HG02588 (cell line): Measurements from ENCODE around the gene ANLN.
"Not testable (repeated sequence)": the region's sequence is repeated elsewhere in the genome, so short reads cannot be mapped to it uniquely, and the experiment has no call there.

ENCODE experiments used
- ATAC-seq: cut with Tn5 transposase; IDR thresholded peaks from one replicate; pipeline ENCODE4 v1.9.1; 2021; ENCODE audit warnings: mild to moderate bottlenecking, moderate library complexity; ENCODE audit not compliant: unreplicated experiment

Gene ANLN

GRCh38 chr7:36389371-36390198, at the start of gene ANLN:
Gene ANLN (plus strand): TSS chr7:36389862. CDS start chr7:36390027, 165 bp downstream.
- ATAC-seq = peak; percentile 73

- ATAC-seq = no peak
Measured at GRCh38 chr7:36343548-36343947, 46.1 kb upstream of the ANLN start.

- no peak for ATAC-seq
Measured at GRCh38 chr7:36344622-36345021, 45.0 kb upstream of the ANLN start.

GRCh38 chr7:36346260-36346831, 43.3 kb upstream of the ANLN start:
- no peak for ATAC-seq

GRCh38 chr7:36348256-36348655, 41.4 kb upstream of the ANLN start:
- no peak for ATAC-seq

GRCh38 chr7:36348771-36349170, 40.9 kb upstream of the ANLN start:
- no peak for ATAC-seq

- ATAC-seq = no peak
Measured at GRCh38 chr7:36349626-36350025, 40.0 kb upstream of the ANLN start.

- no peak for ATAC-seq
Measured at GRCh38 chr7:36355490-36355889, 34.2 kb upstream of the ANLN start.

- ATAC-seq = no peak
Measured at GRCh38 chr7:36357054-36357453, 32.6 kb upstream of the ANLN start.

GRCh38 chr7:36358589-36358988, 31.1 kb upstream of the ANLN start:
- ATAC-seq = no peak

GRCh38 chr7:36360244-36360643, 29.4 kb upstream of the ANLN start:
- no peak for ATAC-seq

- no peak for ATAC-seq
Measured at GRCh38 chr7:36361227-36361626, 28.4 kb upstream of the ANLN start.

- no peak for ATAC-seq
Measured at GRCh38 chr7:36363515-36363914, 26.1 kb upstream of the ANLN start.

- no peak for ATAC-seq
Measured at GRCh38 chr7:36366005-36366717, 23.5 kb upstream of the ANLN start.

GRCh38 chr7:36366718-36367560, 22.7 kb upstream of the ANLN start:
- ATAC-seq = peak; percentile 99

GRCh38 chr7:36367561-36368077, 22.0 kb upstream of the ANLN start:
- ATAC-seq = peak; percentile 31

GRCh38 chr7:36368496-36368895, 21.2 kb upstream of the ANLN start:
- no peak for ATAC-seq

- no peak for ATAC-seq
Measured at GRCh38 chr7:36369171-36369570, 20.5 kb upstream of the ANLN start.

- ATAC-seq = no peak
Measured at GRCh38 chr7:36370046-36370445, 19.6 kb upstream of the ANLN start.

- ATAC-seq = no peak
Measured at GRCh38 chr7:36372156-36372555, 17.5 kb upstream of the ANLN start.

- not testable (repeated sequence) for ATAC-seq
Measured at GRCh38 chr7:36378555-36378954, 11.1 kb upstream of the ANLN start.
